ENCODE results near the gene FFAR1.

GRCh38 chr19:35355791-35356460, 8.2 kb downstream of the FFAR1 start:
- no peak for TF ChIP-seq CTCF (IDR thresholded peaks at IDR 0.05)
- no peak for TF ChIP-seq POLR2A (IDR thresholded peaks at IDR 0.05)

All from uterus (tissue), 2 donors.